Endothelial cell of umbilical vein (primary cell): ENCODE data around the gene BNC2. TPM values are rescaled to one million over a fixed set of nuclear protein-coding genes. Genes with fewer than 3 reads are reported as not detected.

Source experiments
- BruUV-seq: library from RNA; stranded (reverse); fragments of 400-500 nt; replicated peaks from 2 replicates; lab custom pipeline; 2021; lab: Mats Ljungman, UMichigan
- CTCF ChIA-PET: fragments of 300-600, 350-600 bp; sonication (Branson Sonifier 250); formaldehyde crosslinking; loops from one replicate; lab custom pipeline; 2021; ENCODE audit warnings: antibody characterized with exemption, inconsistent platforms; lab: Charles Lee
- POLR2A ChIA-PET: fragments of 300-600, 350-600 bp; sonication (Branson Sonifier 250); formaldehyde crosslinking; loops from one replicate; lab custom pipeline; 2021; ENCODE audit warnings: antibody characterized with exemption, inconsistent platforms; lab: Charles Lee
- DNase-seq: peaks from one replicate; pipeline ENCODE4 v3.0.0-alpha.2; 2011; ENCODE audit warnings: low read depth, low spot score
- FAIRE-seq: peaks from 2 replicates; lab custom pipeline; 2011; peaks lifted over from hg19 to GRCh38; lab: Jason Lieb, UNC
- H2AFZ ChIP-seq: 2 replicates; pipeline ENCODE4 v1.6.0; 2012; ENCODE audit warnings: low read depth, low read length, control low read depth, inconsistent platforms
- H3K27ac ChIP-seq: 2 replicates; pipeline ENCODE4 v1.5.1; 2011; ENCODE audit warnings: low read depth, mild to moderate bottlenecking, control low read depth, low read length, moderate library complexity; ENCODE audit not compliant: insufficient read depth
- H3K27me3 ChIP-seq, 2 experiments: 2 replicates each; pipeline versions ENCODE4 v1.6.0 to v1.6.1; 2011; ENCODE audit warnings: low read length in 2 of 2, mixed read lengths in 1 of 2; ENCODE audit not compliant: control insufficient read depth in 2 of 2, insufficient read depth in 2 of 2
- H3K36me3 ChIP-seq, 2 experiments: 2 replicates in 1 of 2; 3 replicates in 1 of 2; pipeline ENCODE4 v1.5.1; 2011; ENCODE audit warnings: low read length in 2 of 2, mild to moderate bottlenecking in 1 of 2, moderate library complexity in 1 of 2; ENCODE audit not compliant: control insufficient read depth in 2 of 2, insufficient read depth in 2 of 2; ENCODE audit errors: extremely low read depth in 1 of 2
- H3K4me1 ChIP-seq: 3 replicates; pipeline ENCODE4 v1.5.1; 2011; ENCODE audit warnings: mild to moderate bottlenecking, low read length; ENCODE audit not compliant: control insufficient read depth, insufficient read depth; ENCODE audit errors: extremely low read depth
- H3K4me2 ChIP-seq: 2 replicates; pipeline ENCODE4 v1.6.1; 2011; ENCODE audit warnings: low read length, control low read depth, mixed read lengths; ENCODE audit not compliant: insufficient read depth
- H3K4me3 ChIP-seq, 3 experiments: fragments of 200-600 bp in 1 of 3; sonication (generic), shearing (Covaris generic) in 1 of 3; replicated peaks in 1 of 3; 2 replicates each; pipeline ENCODE4 v1.5.1; 2011 to 2016; ENCODE audit warnings: control low read depth in 3 of 3, low read length in 3 of 3, mild to moderate bottlenecking in 2 of 3, inconsistent platforms in 1 of 3, low read depth in 1 of 3, moderate library complexity in 1 of 3; ENCODE audit not compliant: insufficient read depth in 1 of 3
- H3K79me2 ChIP-seq: 2 replicates; pipeline ENCODE4 v1.6.0; 2012; ENCODE audit warnings: low read length, inconsistent platforms; ENCODE audit not compliant: control insufficient read depth, insufficient read depth
- H3K9ac ChIP-seq: replicated peaks from 2 replicates; pipeline ENCODE3; 2011; ENCODE audit warnings: low read length, control low read depth; ENCODE audit not compliant: insufficient read depth; ENCODE audit errors: extremely low read depth
- H3K9me1 ChIP-seq: replicated peaks from 3 replicates; pipeline ENCODE4 v1.6.0; 2011; ENCODE audit warnings: mild to moderate bottlenecking, low read length; ENCODE audit not compliant: control insufficient read depth, insufficient read depth; ENCODE audit errors: extremely low read depth
- H3K9me3 ChIP-seq: replicated peaks from 2 replicates; pipeline ENCODE4 v1.5.1; 2012; ENCODE audit warnings: low read length, inconsistent platforms; ENCODE audit not compliant: control insufficient read depth, insufficient read depth
- H4K20me1 ChIP-seq: replicated peaks from 2 replicates; pipeline ENCODE3; 2011; ENCODE audit warnings: mild to moderate bottlenecking, low read length; ENCODE audit not compliant: control insufficient read depth, insufficient read depth; ENCODE audit errors: extremely low read depth
- EZH2 ChIP-seq: IDR thresholded peaks from 2 replicates; pipeline ENCODE4 v1.6.1; 2012; ENCODE audit warnings: borderline replicate concordance, low read depth, mild to moderate bottlenecking, moderate library complexity, low read length, inconsistent platforms; ENCODE audit not compliant: severe bottlenecking
- FOS ChIP-seq: IDR thresholded peaks from 2 replicates; pipeline ENCODE4 v1.6.1; 2011; ENCODE audit warnings: mild to moderate bottlenecking, low read length, moderate library complexity, borderline replicate concordance; ENCODE audit not compliant: insufficient read depth
- GATA2 ChIP-seq: IDR thresholded peaks from 2 replicates; pipeline ENCODE4 v1.7.0; 2011; ENCODE audit warnings: low read depth, mild to moderate bottlenecking, moderate library complexity, mixed read lengths, low read length; ENCODE audit not compliant: insufficient read length, insufficient read depth
- JUN ChIP-seq: IDR thresholded peaks from 2 replicates; pipeline ENCODE4 v1.6.1; 2011; ENCODE audit warnings: borderline replicate concordance, low read depth; ENCODE audit not compliant: insufficient read length, insufficient read depth
- MYC ChIP-seq: IDR thresholded peaks from one replicate; pipeline ENCODE4 v1.6.1; 2011; ENCODE audit warnings: mild to moderate bottlenecking, low read depth, low read length
- POLR2A ChIP-seq: IDR thresholded peaks from 2 replicates; pipeline ENCODE4 v1.6.1; 2012; ENCODE audit warnings: low read depth, mild to moderate bottlenecking, control low read depth, low read length
- POLR2AphosphoS5 ChIP-seq: IDR thresholded peaks from 2 replicates; pipeline ENCODE4 v1.6.1; 2012; ENCODE audit warnings: low read depth, mild to moderate bottlenecking, control low read depth, low read length, moderate library complexity; ENCODE audit not compliant: insufficient read depth
- dilution Hi-C: fragments of 300-500 bp; cut with MboI; formaldehyde crosslinking; loops from one replicate; pipeline ENCODE4 v1.15.0; 2019; ENCODE audit warnings: low sequenced_read_pairs; ENCODE audit not compliant: extremely low pct_ligation_motif_present
- intact Hi-C: fragments of 100-400 bp; cut with micrococcal nuclease; formaldehyde crosslinking; loops from one replicate; pipeline ENCODE4 v1.10.0; 2022
- polyA plus RNA-seq, 4 experiments: library from polyadenylated mRNA; depleted of rRNA in 3 of 4; stranded (reverse) in 3 of 4; unstranded in 1 of 4; fragments of >200 nt; gene quantifications; 2 replicates each; pipeline versions ENCODE4 v1.2.1 to v1.2.3, GENCODE V29; 2011 to 2012; ENCODE audit warnings: missing spikeins in 1 of 4
- total RNA-seq: library from RNA; stranded (reverse); gene quantifications from 2 replicates; pipeline ENCODE4 v1.2.3, GENCODE V29; 2021
- TF ChIP-seq, protein P1 (sequence below): IDR thresholded peaks from 2 replicates; pipeline ENCODE4 v1.6.1; 2011; ENCODE audit not compliant: insufficient read depth, insufficient read length
- TF ChIP-seq, protein P2 (sequence below), 2 donors: IDR thresholded peaks; 1 replicate in 1 of 2; 2 replicates in 1 of 2; pipeline ENCODE4 v1.5.1; 2011; ENCODE audit warnings: low read length in 2 of 2, mild to moderate bottlenecking in 2 of 2, moderate library complexity in 2 of 2, control low read depth in 1 of 2, inconsistent platforms in 1 of 2, low read depth in 1 of 2; ENCODE audit not compliant: insufficient read depth in 1 of 2; ENCODE audit errors: extremely low read depth in 1 of 2

BNC2 gene
- total and polyA plus RNA-seq, 2 donors (not counting 3 experiments of a cell fraction or from before 2014, with no cell fraction given), result 12.1 to 34.3 TPM

GRCh38 chr9:16368237-16369087, 502.0 kb downstream of the BNC2 start:
- FAIRE-seq (peak; percentile 63), DNase-seq (peak; percentile 28)
- H3K9ac ChIP-seq, result no peak overlapping the region
- no TSS peak for BruUV-seq
- H3K79me2 ChIP-seq, result no peaks in the 10 kb centered on the region
- peak overlapping the region; percentile 11 for H2AFZ ChIP-seq
- TF ChIP-seq MYC (no peak), JUN (peak; percentile 27), EZH2 (no peak), FOS (no peak)
- TF ChIP-seq, protein P1, sequence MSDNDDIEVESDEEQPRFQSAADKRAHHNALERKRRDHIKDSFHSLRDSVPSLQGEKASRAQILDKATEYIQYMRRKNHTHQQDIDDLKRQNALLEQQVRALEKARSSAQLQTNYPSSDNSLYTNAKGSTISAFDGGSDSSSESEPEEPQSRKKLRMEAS, result no peak
- H3K4me2 ChIP-seq, result no peak overlapping the region
- intact Hi-C loops (loop anchor here (10.0 kb wide), 1 partner anchor 174 kb away; no protein-coding TSS in a partner anchor), dilution Hi-C loops (no loop called here)
- no peaks in the 10 kb centered on the region for H3K9me1 ChIP-seq
- no peak overlapping the region for H3K4me3 ChIP-seq
- H3K9me3 ChIP-seq, result no peaks in the 10 kb centered on the region
- no peaks in the 10 kb centered on the region for H3K36me3 ChIP-seq
- peaks cover 27% of the 10 kb centered on the region for H3K4me1 ChIP-seq
- POLR2A ChIA-PET, result no interaction called here
- H3K27me3 ChIP-seq, result no peaks in the 10 kb centered on the region
- no peaks in the 10 kb centered on the region for H4K20me1 ChIP-seq
- no peak overlapping the region for H3K27ac ChIP-seq
- CTCF ChIA-PET, result no interaction called here

DNA sequence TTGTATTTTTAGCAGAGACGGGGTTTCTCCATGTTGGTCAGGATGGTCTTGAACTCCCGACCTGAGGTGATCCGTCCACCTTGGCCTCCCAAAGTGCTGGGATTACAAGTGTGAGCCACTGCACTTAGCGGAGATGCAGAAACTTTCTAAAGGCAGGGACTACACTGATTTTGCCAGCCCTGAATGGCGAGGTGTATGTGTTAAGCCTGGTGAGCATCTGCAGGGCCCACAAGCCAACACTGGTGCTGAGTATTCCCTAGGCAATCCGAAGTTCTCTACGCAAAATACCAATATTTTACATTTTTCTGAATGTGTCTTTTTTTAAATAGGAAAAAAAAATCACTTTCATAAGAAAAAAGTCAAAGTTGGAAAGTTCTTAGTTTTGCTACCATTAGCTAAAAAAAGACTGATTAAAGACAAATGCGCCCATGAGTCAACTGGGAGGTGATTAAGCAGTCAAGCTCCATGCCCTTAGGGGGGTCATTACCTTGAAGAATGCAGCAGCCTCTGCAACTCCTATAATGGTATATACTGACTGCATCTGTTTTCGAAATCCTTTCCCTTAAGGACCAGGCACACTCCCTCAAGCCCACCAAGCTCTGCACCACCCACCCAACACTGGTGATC, 502.8 kb downstream of the BNC2 start:
- H2AFZ ChIP-seq, result peak overlapping the region; percentile 11
- H3K4me2 ChIP-seq, result no peak overlapping the region
- no peaks in the 10 kb centered on the region for H3K9me1 ChIP-seq
- peaks cover 34% of the 10 kb centered on the region for H3K4me1 ChIP-seq
- H3K9ac ChIP-seq, result no peak overlapping the region
- no peaks in the 10 kb centered on the region for H3K36me3 ChIP-seq
- H3K4me3 ChIP-seq, result no peak overlapping the region
- POLR2A ChIA-PET, result no interaction called here
- H4K20me1 ChIP-seq, result no peaks in the 10 kb centered on the region
- H3K9me3 ChIP-seq, result no peaks in the 10 kb centered on the region
- dilution Hi-C loops, result no loop called here
- no peak overlapping the region for H3K27ac ChIP-seq
- TSS peak; percentile 43 for BruUV-seq
- DNase-seq (no peak), FAIRE-seq (no peak)
- CTCF ChIA-PET, result no interaction called here
- H3K27me3 ChIP-seq, result no peaks in the 10 kb centered on the region
- no peak for TF ChIP-seq GATA2
- TF ChIP-seq, protein P2, sequence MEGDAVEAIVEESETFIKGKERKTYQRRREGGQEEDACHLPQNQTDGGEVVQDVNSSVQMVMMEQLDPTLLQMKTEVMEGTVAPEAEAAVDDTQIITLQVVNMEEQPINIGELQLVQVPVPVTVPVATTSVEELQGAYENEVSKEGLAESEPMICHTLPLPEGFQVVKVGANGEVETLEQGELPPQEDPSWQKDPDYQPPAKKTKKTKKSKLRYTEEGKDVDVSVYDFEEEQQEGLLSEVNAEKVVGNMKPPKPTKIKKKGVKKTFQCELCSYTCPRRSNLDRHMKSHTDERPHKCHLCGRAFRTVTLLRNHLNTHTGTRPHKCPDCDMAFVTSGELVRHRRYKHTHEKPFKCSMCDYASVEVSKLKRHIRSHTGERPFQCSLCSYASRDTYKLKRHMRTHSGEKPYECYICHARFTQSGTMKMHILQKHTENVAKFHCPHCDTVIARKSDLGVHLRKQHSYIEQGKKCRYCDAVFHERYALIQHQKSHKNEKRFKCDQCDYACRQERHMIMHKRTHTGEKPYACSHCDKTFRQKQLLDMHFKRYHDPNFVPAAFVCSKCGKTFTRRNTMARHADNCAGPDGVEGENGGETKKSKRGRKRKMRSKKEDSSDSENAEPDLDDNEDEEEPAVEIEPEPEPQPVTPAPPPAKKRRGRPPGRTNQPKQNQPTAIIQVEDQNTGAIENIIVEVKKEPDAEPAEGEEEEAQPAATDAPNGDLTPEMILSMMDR (IDR thresholded peaks at IDR 0.05; ENCODE audit: extremely low read depth in 1 of 2, insufficient read depth in 1 of 2, low read depth in 1 of 2, low read length in 2 of 2), result no peak
- no peak for TF ChIP-seq POLR2AphosphoS5
- TF ChIP-seq, protein P1, result no peak
- TF ChIP-seq FOS, result no peak
- no peak for TF ChIP-seq EZH2
- TF ChIP-seq JUN, result no peak
- TF ChIP-seq POLR2A, result no peak
- TF ChIP-seq MYC, result no peak
- intact Hi-C loops, result loop anchor here (10.0 kb wide), 1 partner anchor 173 kb away; no protein-coding TSS in a partner anchor
- no peaks in the 10 kb centered on the region for H3K79me2 ChIP-seq
